ENCODE data around the gene GATAD2B.

- no peak for TF ChIP-seq POLR2A (IDR thresholded peaks at IDR 0.05)
- no peak for TF ChIP-seq CTCF (IDR thresholded peaks at IDR 0.05)
Observed at GRCh38 chr1:153921080-153921802, 1.5 kb downstream of the GATAD2B start.

Measured in esophagus squamous epithelium (tissue), 4 donors.